ENCODE measurements around the gene AFAP1L2.

AFAP1L2 gene

DNA sequence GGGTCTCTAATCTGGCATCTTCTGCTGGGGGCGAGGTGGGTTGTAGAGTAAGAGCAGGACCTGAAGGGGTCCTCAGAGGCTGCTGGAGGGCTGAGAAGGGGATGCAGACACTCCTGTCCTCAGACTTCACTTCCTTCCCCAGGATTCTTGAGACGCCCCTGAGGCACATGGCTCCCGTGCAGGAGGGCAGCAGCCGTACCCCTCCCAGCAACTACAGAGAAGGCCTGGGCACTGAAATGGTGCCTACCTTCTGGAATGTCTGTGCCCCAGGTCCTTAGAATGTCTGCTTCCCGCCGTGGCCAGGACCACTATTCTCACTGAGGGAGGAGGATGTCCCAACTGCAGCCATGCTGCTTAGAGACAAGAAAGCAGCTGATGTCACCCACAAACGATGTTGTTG is 113.2 kb downstream of the AFAP1L2 start:
- TF ChIP-seq TAF1 (IDR thresholded peaks at IDR 0.05; ENCODE audit: borderline replicate concordance, low read depth, low read length): no peak
- no peak for TF ChIP-seq POLR2AphosphoS5 (IDR thresholded peaks at IDR 0.05; ENCODE audit: low read depth, low read length)
- no peak for TF ChIP-seq POLR2A (IDR thresholded peaks at IDR 0.05; ENCODE audit: low read depth, low read length)
- FAIRE-seq (no peak), DNase-seq (ENCODE audit: insufficient read length) (no peak)

DNA sequence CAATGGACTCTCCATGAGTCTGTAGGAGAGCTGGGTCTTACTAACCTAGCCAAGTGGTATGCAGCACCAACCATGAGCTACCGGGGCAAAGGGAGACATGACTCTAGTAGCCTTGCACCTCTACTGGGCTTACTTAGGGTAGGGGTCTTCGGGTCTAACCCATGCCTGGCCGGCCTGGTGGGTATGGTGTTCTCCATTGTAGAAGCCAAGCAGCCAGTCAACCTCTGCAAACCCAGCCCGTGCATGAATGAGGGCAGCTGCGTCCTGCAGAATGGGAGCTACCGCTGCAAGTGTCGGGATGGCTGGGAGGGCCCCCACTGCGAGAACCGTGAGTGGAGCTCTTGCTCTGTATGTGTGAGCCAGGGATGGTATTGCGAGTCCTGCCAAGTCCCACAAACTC is 114.3 kb downstream of the AFAP1L2 start:
- FAIRE-seq: no peak

DNA sequence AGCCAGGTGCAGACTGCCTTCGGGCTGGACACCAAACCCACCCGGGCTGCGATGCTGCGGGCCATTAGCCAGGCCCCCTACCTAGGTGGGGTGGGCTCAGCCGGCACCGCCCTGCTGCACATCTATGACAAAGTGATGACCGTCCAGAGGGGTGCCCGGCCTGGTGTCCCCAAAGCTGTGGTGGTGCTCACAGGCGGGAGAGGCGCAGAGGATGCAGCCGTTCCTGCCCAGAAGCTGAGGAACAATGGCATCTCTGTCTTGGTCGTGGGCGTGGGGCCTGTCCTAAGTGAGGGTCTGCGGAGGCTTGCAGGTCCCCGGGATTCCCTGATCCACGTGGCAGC is 115.2 kb downstream of the AFAP1L2 start:
- DNase-seq (ENCODE audit: insufficient read length): no peak
- FAIRE-seq: no peak
- TF ChIP-seq POLR2A (IDR thresholded peaks at IDR 0.05; ENCODE audit: low read depth, low read length) (no peak), POLR2AphosphoS5 (IDR thresholded peaks at IDR 0.05; ENCODE audit: low read depth, low read length) (no peak), TAF1 (IDR thresholded peaks at IDR 0.05; ENCODE audit: borderline replicate concordance, low read depth, low read length) (no peak)

More for the DNA sequence above, 114.3 kb downstream of the AFAP1L2 start:
- TF ChIP-seq TAF1 (IDR thresholded peaks at IDR 0.05; ENCODE audit: borderline replicate concordance, low read depth, low read length): no peak
- no peak for TF ChIP-seq POLR2A (IDR thresholded peaks at IDR 0.05; ENCODE audit: low read depth, low read length)
- no peak for TF ChIP-seq POLR2AphosphoS5 (IDR thresholded peaks at IDR 0.05; ENCODE audit: low read depth, low read length)
- DNase-seq (ENCODE audit: insufficient read length): no peak

DNA sequence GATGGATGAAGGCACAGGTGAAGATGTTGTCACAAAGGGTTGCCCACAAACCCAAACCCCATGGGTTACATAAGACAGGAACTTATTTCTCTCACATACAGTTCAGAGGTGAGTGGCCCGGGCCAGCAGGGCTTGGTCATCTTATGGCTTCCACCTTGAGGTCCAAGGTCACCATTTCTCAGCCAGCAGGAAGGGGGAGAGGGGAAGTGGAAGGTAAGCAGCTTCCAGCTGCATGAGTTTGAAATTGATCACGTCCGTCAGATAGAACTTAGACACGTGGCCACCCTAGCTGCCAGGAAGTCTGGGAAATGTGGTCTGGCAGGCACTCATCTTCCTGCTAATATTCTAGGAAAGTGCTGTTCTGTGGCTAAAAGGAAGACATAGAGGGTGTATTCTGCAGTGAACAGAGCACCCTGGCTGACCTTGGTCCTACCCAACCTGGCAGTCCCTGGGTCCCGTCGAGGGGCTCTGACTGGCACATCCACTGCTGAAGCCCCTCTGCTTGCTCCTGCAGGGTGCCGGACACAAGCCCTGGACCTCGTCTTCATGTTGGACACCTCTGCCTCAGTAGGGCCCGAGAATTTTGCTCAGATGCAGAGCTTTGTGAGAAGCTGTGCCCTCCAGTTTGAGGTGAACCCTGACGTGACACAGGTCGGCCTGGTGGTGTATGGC is 115.7 kb downstream of the AFAP1L2 start:
- TF ChIP-seq POLR2A (IDR thresholded peaks at IDR 0.05; ENCODE audit: low read depth, low read length) (no peak), POLR2AphosphoS5 (IDR thresholded peaks at IDR 0.05; ENCODE audit: low read depth, low read length) (no peak), TAF1 (IDR thresholded peaks at IDR 0.05; ENCODE audit: borderline replicate concordance, low read depth, low read length) (no peak)
- no peak for DNase-seq (ENCODE audit: insufficient read length)
- no peak for FAIRE-seq

DNA sequence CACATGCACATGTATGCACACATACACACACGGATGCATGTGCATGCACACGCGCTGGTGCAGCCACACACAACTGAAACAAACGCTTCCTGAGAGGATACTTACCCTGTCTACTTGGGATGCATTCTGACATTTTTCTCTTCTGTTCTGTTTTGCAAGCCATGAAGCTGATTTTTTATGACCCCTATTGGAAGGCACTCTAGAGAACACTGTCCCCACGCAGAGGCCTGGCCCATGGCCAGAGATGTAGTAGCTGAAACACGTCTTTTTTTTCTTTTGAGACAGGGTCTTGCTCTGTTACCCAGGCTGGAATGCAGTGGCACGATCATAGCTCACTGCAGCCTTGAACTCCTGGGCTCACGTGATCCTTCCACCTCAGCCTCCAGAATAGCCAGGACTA is 117.4 kb downstream of the AFAP1L2 start:
- no peak for FAIRE-seq
- DNase-seq (ENCODE audit: insufficient read length): no peak
- TF ChIP-seq POLR2AphosphoS5 (IDR thresholded peaks at IDR 0.05; ENCODE audit: low read depth, low read length) (no peak), POLR2A (IDR thresholded peaks at IDR 0.05; ENCODE audit: low read depth, low read length) (no peak), TAF1 (IDR thresholded peaks at IDR 0.05; ENCODE audit: borderline replicate concordance, low read depth, low read length) (no peak)

DNA sequence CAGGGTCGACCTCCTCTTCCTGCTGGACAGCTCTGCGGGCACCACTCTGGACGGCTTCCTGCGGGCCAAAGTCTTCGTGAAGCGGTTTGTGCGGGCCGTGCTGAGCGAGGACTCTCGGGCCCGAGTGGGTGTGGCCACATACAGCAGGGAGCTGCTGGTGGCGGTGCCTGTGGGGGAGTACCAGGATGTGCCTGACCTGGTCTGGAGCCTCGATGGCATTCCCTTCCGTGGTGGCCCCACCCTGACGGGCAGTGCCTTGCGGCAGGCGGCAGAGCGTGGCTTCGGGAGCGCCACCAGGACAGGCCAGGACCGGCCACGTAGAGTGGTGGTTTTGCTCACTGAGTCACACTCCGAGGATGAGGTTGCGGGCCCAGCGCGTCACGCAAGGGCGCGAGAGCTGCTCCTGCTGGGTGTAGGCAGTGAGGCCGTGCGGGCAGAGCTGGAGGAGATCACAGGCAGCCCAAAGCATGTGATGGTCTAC is 118.3 kb downstream of the AFAP1L2 start:
- DNase-seq (ENCODE audit: insufficient read length): no peak

DNA sequence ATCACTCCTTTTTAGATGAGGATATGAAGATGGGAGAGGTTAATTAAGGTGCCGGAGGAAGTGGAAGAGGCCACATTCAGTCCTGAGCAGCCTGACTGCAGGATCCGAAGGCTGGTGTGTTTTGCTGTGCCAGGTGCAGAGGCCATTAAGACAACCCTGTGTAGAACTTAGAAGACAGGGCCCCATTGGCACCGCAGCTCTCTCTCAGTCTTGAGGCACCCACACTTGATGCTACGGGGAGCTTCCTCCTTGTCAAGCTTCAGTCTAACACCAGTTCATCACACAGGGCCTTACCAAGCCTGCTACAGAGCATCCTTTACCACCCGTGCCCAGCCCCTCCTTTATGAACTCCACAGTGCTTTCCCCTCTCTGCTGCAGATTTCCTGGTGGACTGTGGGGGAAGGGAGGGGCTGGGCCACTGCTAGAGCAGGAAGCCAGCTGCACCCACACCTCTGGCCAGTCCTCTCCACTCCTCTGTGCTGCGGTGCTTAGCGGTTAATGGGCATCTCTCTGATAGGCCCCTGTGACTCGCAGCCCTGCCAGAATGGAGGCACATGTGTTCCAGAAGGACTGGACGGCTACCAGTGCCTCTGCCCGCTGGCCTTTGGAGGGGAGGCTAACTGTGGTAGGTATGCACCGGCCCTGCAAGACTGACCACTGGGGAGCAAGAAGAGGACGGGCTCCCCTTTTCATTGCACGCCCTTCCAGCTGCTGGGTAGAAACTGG is 119.8 kb downstream of the AFAP1L2 start:
- DNase-seq (ENCODE audit: insufficient read length) (no peak), FAIRE-seq (no peak)

More for the DNA sequence above, 118.3 kb downstream of the AFAP1L2 start:
- no peak for TF ChIP-seq POLR2AphosphoS5 (IDR thresholded peaks at IDR 0.05; ENCODE audit: low read depth, low read length)
- no peak for TF ChIP-seq POLR2A (IDR thresholded peaks at IDR 0.05; ENCODE audit: low read depth, low read length)
- TF ChIP-seq TAF1 (IDR thresholded peaks at IDR 0.05; ENCODE audit: borderline replicate concordance, low read depth, low read length): no peak
- FAIRE-seq: no peak

DNA sequence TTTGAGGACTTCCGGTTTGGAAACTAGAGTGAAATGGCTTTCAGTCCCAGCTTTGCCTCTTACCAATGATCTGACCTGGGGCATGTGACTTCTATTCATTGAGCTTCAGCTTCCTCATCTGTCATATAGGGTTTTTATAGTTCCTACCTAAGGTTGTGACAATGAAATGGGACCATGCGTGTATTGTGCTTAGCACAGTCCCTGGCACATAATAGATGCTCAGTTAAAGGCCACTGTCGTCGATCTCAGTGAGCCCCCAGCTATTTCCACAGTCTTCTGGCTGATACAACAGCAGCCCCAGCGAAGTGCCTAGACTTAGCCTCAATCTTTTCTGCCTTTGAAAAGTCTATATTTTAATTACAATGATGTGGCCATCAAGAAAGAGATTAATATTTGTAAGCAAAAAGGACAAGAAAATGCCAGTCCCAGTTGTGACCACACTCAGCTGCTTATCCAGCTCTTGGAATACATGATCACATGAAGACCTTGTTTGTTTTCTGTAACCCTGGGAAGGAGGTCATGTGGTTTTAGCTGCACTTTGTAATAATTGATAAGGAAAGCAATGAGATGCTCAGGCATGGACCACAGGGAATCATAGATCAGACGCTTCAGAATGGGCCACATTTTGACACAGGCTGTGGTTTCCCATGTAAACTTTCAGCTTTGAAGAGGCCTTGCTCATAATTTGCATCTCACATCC is 120.6 kb downstream of the AFAP1L2 start:
- FAIRE-seq (no peak), DNase-seq (ENCODE audit: insufficient read length) (no peak)

More for the DNA sequence above, 119.8 kb downstream of the AFAP1L2 start:
- TF ChIP-seq TAF1 (IDR thresholded peaks at IDR 0.05; ENCODE audit: borderline replicate concordance, low read depth, low read length) (no peak), POLR2AphosphoS5 (IDR thresholded peaks at IDR 0.05; ENCODE audit: low read depth, low read length) (no peak), POLR2A (IDR thresholded peaks at IDR 0.05; ENCODE audit: low read depth, low read length) (no peak)

DNA sequence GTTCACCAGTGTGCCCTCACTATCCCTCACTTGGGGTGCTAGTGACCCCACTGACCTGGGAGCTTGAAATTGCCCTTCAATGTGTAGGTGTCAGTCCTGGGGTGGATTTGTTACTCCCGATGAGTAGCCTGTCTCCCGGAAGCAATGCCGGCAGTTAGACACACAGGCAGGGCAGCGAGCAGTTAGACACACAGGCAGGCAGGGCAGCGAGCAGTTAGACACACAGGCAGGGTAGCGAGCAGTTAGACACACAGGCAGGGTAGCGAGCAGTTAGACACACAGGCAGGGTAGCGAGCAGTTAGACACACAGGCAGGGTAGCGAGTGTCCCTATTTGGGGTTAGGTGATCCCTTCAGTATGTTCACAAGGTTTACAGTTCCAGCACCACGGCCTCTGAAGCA is 121.2 kb downstream of the AFAP1L2 start:
- TF ChIP-seq TAF1 (IDR thresholded peaks at IDR 0.05; ENCODE audit: borderline replicate concordance, low read depth, low read length) (no peak), POLR2A (IDR thresholded peaks at IDR 0.05; ENCODE audit: low read depth, low read length) (no peak), POLR2AphosphoS5 (IDR thresholded peaks at IDR 0.05; ENCODE audit: low read depth, low read length) (no peak)
- FAIRE-seq (no peak), DNase-seq (ENCODE audit: insufficient read length) (no peak)

More for the DNA sequence above, 120.6 kb downstream of the AFAP1L2 start:
- no peak for TF ChIP-seq TAF1 (IDR thresholded peaks at IDR 0.05; ENCODE audit: borderline replicate concordance, low read depth, low read length)
- TF ChIP-seq POLR2A (IDR thresholded peaks at IDR 0.05; ENCODE audit: low read depth, low read length): no peak
- no peak for TF ChIP-seq POLR2AphosphoS5 (IDR thresholded peaks at IDR 0.05; ENCODE audit: low read depth, low read length)

DNA sequence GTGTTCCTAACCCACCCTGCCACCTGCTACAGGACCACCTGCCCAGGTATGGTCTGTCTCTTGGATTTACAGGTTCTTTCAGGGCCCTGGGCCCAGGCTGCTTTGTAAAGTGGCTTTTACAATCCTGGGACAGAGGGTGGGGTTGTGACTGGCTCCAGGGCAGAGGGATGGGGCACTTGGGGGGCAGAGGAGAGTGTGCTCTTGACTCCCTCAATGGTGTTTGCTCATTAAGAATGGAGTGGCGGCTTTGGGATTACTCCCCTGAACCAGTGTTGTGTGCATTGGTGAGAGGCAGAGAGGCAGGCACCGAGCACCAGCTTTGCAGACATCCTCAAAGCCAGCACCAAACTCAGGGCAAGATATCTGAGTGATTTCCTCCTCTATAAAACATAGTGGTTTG is 121.8 kb downstream of the AFAP1L2 start:
- no peak for DNase-seq (ENCODE audit: insufficient read length)
- no peak for FAIRE-seq
- TF ChIP-seq POLR2A (IDR thresholded peaks at IDR 0.05; ENCODE audit: low read depth, low read length) (no peak), POLR2AphosphoS5 (IDR thresholded peaks at IDR 0.05; ENCODE audit: low read depth, low read length) (no peak), TAF1 (IDR thresholded peaks at IDR 0.05; ENCODE audit: borderline replicate concordance, low read depth, low read length) (no peak)

DNA sequence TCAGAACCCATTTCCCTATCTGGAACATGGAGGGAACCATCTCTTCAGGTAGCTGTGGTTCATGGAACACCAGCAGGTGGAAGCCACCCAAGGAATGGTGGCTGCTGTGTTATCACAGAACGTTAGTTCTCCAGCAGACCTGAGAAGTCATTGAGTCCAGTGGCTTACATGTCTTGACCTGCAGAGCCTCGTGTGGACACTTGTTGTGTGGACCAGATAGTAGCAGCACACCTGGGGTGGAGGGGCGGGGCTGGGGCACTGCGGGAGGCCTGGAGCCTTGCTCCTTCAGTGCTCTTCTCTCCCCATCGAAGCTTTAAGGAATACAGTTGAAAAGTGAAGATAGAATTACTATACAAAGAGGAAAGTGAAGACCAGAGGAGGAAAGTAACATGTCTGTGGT is 122.8 kb downstream of the AFAP1L2 start:
- TF ChIP-seq POLR2A (IDR thresholded peaks at IDR 0.05; ENCODE audit: low read depth, low read length): no peak
- no peak for TF ChIP-seq TAF1 (IDR thresholded peaks at IDR 0.05; ENCODE audit: borderline replicate concordance, low read depth, low read length)
- TF ChIP-seq POLR2AphosphoS5 (IDR thresholded peaks at IDR 0.05; ENCODE audit: low read depth, low read length): no peak
- DNase-seq (ENCODE audit: insufficient read length) (no peak), FAIRE-seq (no peak)
